K562 (cell line): ENCODE data around the gene AK2. TPM values are rescaled to one million over a fixed set of nuclear protein-coding genes. Genes with fewer than 3 reads are reported as not detected.
A peak's percentile ranks its signal among the peaks of the same experiment; 100 is the strongest.

Experiments used
- ATF7 ChIP-seq: fragments of 450-650 bp; IDR thresholded peaks from 2 replicates; pipeline ENCODE4 v1.7.1; 2014; ENCODE audit warnings: mild to moderate bottlenecking, moderate library complexity
- BACH1 ChIP-seq: fragments of 200-800 bp; sonication (Bioruptor generic); IDR thresholded peaks from 2 replicates; pipeline ENCODE4 v1.6.1; 2016; ENCODE audit warnings: missing genetic modification characterization, missing compliant biosample characterization
- BCOR ChIP-seq: fragments of 450-650 bp; IDR thresholded peaks from 2 replicates; pipeline ENCODE4 v1.6.1; 2016
- BDP1 ChIP-seq: IDR thresholded peaks from 3 replicates; pipeline ENCODE4 v1.6.1; 2011; ENCODE audit not compliant: insufficient read length, insufficient read depth
- CHD4 ChIP-seq: fragments of 200-600 bp; sonication (generic); IDR thresholded peaks from 3 replicates; pipeline ENCODE4 v1.6.1; 2012; ENCODE audit warnings: low read depth, mild to moderate bottlenecking, mixed read lengths, low read length, inconsistent platforms; ENCODE audit not compliant: insufficient read depth, insufficient replicate concordance, poor library complexity, severe bottlenecking
- GATAD2B ChIP-seq: fragments of 450-650 bp; IDR thresholded peaks from 2 replicates; pipeline ENCODE4 v1.6.1; 2017; ENCODE audit warnings: mild to moderate bottlenecking, borderline replicate concordance
- MCM3 ChIP-seq: fragments of 450-650 bp; IDR thresholded peaks from 2 replicates; pipeline ENCODE4 v1.6.1; 2016
- RREB1 ChIP-seq: fragments of 250-450 bp; sonication (Bioruptor Pico); IDR thresholded peaks from 2 replicates; pipeline ENCODE4 v1.4.0; 2020
- SAP30 ChIP-seq: fragments of 200-600 bp; sonication (generic); IDR thresholded peaks from 2 replicates; pipeline ENCODE4 v1.6.1; 2012; ENCODE audit warnings: borderline replicate concordance, low read depth, mild to moderate bottlenecking, moderate library complexity, low read length, control low read depth, inconsistent platforms; ENCODE audit not compliant: insufficient read depth, poor library complexity, severe bottlenecking
- SIN3B ChIP-seq: fragments of 450-650 bp; IDR thresholded peaks from 2 replicates; pipeline ENCODE4 v1.6.1; 2017; ENCODE audit warnings: low read depth, mild to moderate bottlenecking, moderate library complexity
- SMAD1 ChIP-seq: fragments of 150-350 bp; IDR thresholded peaks from 2 replicates; pipeline ENCODE4 v1.6.1; 2014; ENCODE audit warnings: low read length, low read depth; ENCODE audit not compliant: partially characterized antibody
- SP2 ChIP-seq: IDR thresholded peaks from 2 replicates; pipeline ENCODE4 v1.6.1; 2011; ENCODE audit warnings: mild to moderate bottlenecking, low read depth, low read length, moderate library complexity; ENCODE audit not compliant: poor library complexity, severe bottlenecking; ENCODE audit errors: extremely low read depth
- ZBTB34 ChIP-seq: fragments of 250-450 bp; sonication (Bioruptor Pico); IDR thresholded peaks from 2 replicates; pipeline ENCODE4 v1.8.0; 2021; ENCODE audit warnings: mild to moderate bottlenecking, moderate library complexity
- ZNF282 ChIP-seq: sonication (generic); formaldehyde crosslinking; IDR thresholded peaks from 2 replicates; pipeline ENCODE4 v1.8.1; 2023; ENCODE audit warnings: missing genetic modification reagents
- ZNF512 ChIP-seq: IDR thresholded peaks from 2 replicates; pipeline ENCODE4 v1.6.1; 2016; ENCODE audit warnings: missing genetic modification characterization, missing compliant biosample characterization
- ZNF583 ChIP-seq: fragments of 250-450 bp; sonication (Bioruptor Pico); IDR thresholded peaks from 2 replicates; pipeline ENCODE4 v1.4.0; 2020
- polyA plus RNA-seq, 8 experiments: library from polyadenylated mRNA; depleted of rRNA in 4 of 8; stranded (reverse) in 5 of 8; unstranded in 3 of 8; fragments of >200 nt; fragmentation: Nextera tagmentation in 2 of 8; fragmentation: Illumina TruSeq in 1 of 8; extraction: Ambion mirVana in 2 of 8; extraction: Trizol in 1 of 8; gene quantifications; 2 replicates each; pipeline versions ENCODE4 v1.2.1 to v1.2.3, GENCODE V29; 2011 to 2014; ENCODE audit warnings: inconsistent platforms in 1 of 8, missing spikeins in 1 of 8
- total RNA-seq, 7 experiments: library from RNA; depleted of rRNA in 6 of 7; stranded (reverse); fragments of >200 nt in 6 of 7; fragmentation: Illumina TruSeq in 2 of 7; extraction: Trizol in 2 of 7; gene quantifications; 2 replicates each; pipeline versions ENCODE4 v1.2.1 to v1.2.3, GENCODE V29; 2011 to 2021; ENCODE audit warnings: low replicate concordance in 1 of 7

The AK2 gene
- total and polyA plus RNA-seq, 9 of the 15 experiments (the other 6 are each of a cell fraction or from before 2014, with no cell fraction given), result 105 to 1,050 (median 509) TPM

GRCh38 chr1:33036526-33037503 lies at the start of gene AK2 (continued):
- TF ChIP-seq ZBTB34 (no peak), CHD4 (no peak), BCOR (0 out of 2 replicates have a peak, but pooled peaks have one; percentile 12), ATF7 (peak; percentile 95), ZNF282 (CRISPR knock-in tag) (no peak), BDP1 (no peak), SMAD1 (peak; percentile 23), RREB1 (CRISPR knock-in tag) (no peak), BACH1 (tag) (no peak), GATAD2B (no peak), MCM3 (no peak), SP2 (peak; percentile 97), SIN3B (peak; percentile 50; the same call in 1 of the 2 replicates), ZNF512 (tag) (no peak; the same call in 1 of the 2 replicates), ZNF583 (CRISPR knock-in tag) (peak; percentile 43; the same call in 1 of the 2 replicates), SAP30 (peak; percentile 51)
